Endothelial cell of umbilical vein (primary cell): Measurements from ENCODE around the gene GYG1.
"Not testable (repeated sequence)": the region's sequence is repeated elsewhere in the genome, so short reads cannot be mapped to it uniquely, and the experiment has no call there.

ENCODE experiments used
- EZH2 ChIP-seq: IDR thresholded peaks from 2 replicates; pipeline ENCODE4 v1.6.1; 2012; ENCODE audit warnings: borderline replicate concordance, low read depth, mild to moderate bottlenecking, moderate library complexity, low read length, inconsistent platforms; ENCODE audit not compliant: severe bottlenecking
- TF ChIP-seq, protein P1 (sequence below), 2 donors: IDR thresholded peaks; 1 replicate in 1 of 2; 2 replicates in 1 of 2; pipeline ENCODE4 v1.5.1; 2011; ENCODE audit warnings: low read length in 2 of 2, mild to moderate bottlenecking in 2 of 2, moderate library complexity in 2 of 2, control low read depth in 1 of 2, inconsistent platforms in 1 of 2, low read depth in 1 of 2; ENCODE audit not compliant: insufficient read depth in 1 of 2; ENCODE audit errors: extremely low read depth in 1 of 2
- TF ChIP-seq, protein P2 (sequence below): IDR thresholded peaks from 2 replicates; pipeline ENCODE4 v1.6.1; 2011; ENCODE audit not compliant: insufficient read depth, insufficient read length

DNA sequence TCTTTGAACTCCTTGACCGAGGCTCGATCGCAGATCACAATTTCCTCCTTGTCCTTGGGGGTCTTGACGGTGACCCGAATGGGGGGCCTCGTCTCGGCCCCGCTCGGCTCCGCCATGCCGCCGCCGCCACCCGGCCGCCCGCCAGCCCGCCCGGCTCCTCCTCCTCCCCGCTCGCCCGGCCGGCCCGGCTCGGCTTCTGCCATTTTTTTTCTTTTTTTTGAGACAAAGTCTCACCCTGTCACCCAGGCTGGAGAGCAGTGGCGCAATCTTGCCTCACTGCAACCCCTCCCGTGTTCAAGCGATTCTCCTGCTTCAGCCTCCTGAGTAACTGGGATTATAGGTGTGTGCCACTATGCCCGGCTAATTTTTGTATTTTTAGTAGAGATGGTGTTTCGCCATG lies 3.8 kb upstream of the GYG1 start:
- TF ChIP-seq, protein P1, sequence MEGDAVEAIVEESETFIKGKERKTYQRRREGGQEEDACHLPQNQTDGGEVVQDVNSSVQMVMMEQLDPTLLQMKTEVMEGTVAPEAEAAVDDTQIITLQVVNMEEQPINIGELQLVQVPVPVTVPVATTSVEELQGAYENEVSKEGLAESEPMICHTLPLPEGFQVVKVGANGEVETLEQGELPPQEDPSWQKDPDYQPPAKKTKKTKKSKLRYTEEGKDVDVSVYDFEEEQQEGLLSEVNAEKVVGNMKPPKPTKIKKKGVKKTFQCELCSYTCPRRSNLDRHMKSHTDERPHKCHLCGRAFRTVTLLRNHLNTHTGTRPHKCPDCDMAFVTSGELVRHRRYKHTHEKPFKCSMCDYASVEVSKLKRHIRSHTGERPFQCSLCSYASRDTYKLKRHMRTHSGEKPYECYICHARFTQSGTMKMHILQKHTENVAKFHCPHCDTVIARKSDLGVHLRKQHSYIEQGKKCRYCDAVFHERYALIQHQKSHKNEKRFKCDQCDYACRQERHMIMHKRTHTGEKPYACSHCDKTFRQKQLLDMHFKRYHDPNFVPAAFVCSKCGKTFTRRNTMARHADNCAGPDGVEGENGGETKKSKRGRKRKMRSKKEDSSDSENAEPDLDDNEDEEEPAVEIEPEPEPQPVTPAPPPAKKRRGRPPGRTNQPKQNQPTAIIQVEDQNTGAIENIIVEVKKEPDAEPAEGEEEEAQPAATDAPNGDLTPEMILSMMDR (IDR thresholded peaks at IDR 0.05; ENCODE audit: extremely low read depth in 1 of 2, insufficient read depth in 1 of 2, low read depth in 1 of 2, low read length in 2 of 2): not testable (repeated sequence)
- TF ChIP-seq EZH2: not testable (repeated sequence)
- TF ChIP-seq, protein P2, sequence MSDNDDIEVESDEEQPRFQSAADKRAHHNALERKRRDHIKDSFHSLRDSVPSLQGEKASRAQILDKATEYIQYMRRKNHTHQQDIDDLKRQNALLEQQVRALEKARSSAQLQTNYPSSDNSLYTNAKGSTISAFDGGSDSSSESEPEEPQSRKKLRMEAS: not testable (repeated sequence)
